Body of pancreas (tissue), 4 donors: Measurements from ENCODE around the gene EHBP1. TPM values are rescaled to one million over a fixed set of nuclear protein-coding genes. Genes with fewer than 3 reads are reported as not detected.

Experiments used
- ATAC-seq: fragments of 150-250 bp; one replicate; pipeline ENCODE4 v1.9.1; 2016
- DNase-seq, 4 donors: peaks; one replicate each; pipeline ENCODE4 v3.0.0-alpha.2; 2019
- H3K27ac ChIP-seq, 4 donors: fragments of 200-600 bp; sonication (generic); 1 replicate in 3 of 4; 2 replicates in 1 of 4; pipeline versions ENCODE4 v1.5.1 to v1.6.1; 2016 to 2019; ENCODE audit warnings: mild to moderate bottlenecking in 1 of 4, mixed read lengths in 1 of 4, moderate library complexity in 1 of 4
- H3K27me3 ChIP-seq, 2 donors: fragments of 200-600 bp; sonication (generic); one replicate each; pipeline ENCODE4 v1.6.0; 2016; ENCODE audit warnings: mild to moderate bottlenecking in 1 of 2
- H3K36me3 ChIP-seq, 2 donors: fragments of 200-600 bp; sonication (generic); replicated peaks in 1 of 2; 2 replicates each; pipeline ENCODE4 v1.5.1; 2016; ENCODE audit warnings: low read depth in 2 of 2; ENCODE audit not compliant: insufficient read depth in 1 of 2
- H3K4me1 ChIP-seq: fragments of 200-600 bp; sonication (generic); one replicate; pipeline ENCODE4 v1.6.0; 2016
- H3K4me3 ChIP-seq, 2 donors: fragments of 200-600 bp; sonication (generic); 1 replicate in 1 of 2; 2 replicates in 1 of 2; pipeline ENCODE4 v1.5.1; 2016 to 2019
- H3K9me3 ChIP-seq, 3 donors: fragments of 200-600 bp; sonication (generic); 1 replicate in 2 of 3; 2 replicates in 1 of 3; pipeline ENCODE4 v1.5.1; 2016
- POLR2A ChIP-seq, 3 donors: fragments of 450-650 bp; IDR thresholded peaks; one replicate each; pipeline ENCODE4 v1.6.1; 2016; ENCODE audit warnings: antibody characterized with exemption in 3 of 3, mild to moderate bottlenecking in 2 of 3
- WGBS, 2 donors: methylation state at CpG; one replicate each; pipeline ENCODE4 v1.1.5; 2017; 5-methylcytosine and 5-hydroxymethylcytosine counted together
- intact Hi-C: fragments of 100-400 bp; cut with DNase I; formaldehyde crosslinking; loops from one replicate; pipeline ENCODE4 v1.15.1; 2023
- total RNA-seq, 2 donors: library from RNA; depleted of rRNA; stranded (reverse); fragments of >200 nt; gene quantifications; one replicate each; pipeline ENCODE4 v1.1.0, GENCODE V29; 2016
- TF ChIP-seq, protein P1 (sequence below), 7 experiments: fragments of 450-650 bp in 4 of 7; fragments of 200-600 bp in 3 of 7; sonication (generic) in 3 of 7; IDR thresholded peaks; one replicate each; pipeline ENCODE4 v1.5.1; 2016 to 2019; ENCODE audit warnings: antibody characterized with exemption in 7 of 7

EHBP1 gene
- total RNA-seq, 2 donors from 2014 or later: 43.6 to 45.8 TPM

DNA sequence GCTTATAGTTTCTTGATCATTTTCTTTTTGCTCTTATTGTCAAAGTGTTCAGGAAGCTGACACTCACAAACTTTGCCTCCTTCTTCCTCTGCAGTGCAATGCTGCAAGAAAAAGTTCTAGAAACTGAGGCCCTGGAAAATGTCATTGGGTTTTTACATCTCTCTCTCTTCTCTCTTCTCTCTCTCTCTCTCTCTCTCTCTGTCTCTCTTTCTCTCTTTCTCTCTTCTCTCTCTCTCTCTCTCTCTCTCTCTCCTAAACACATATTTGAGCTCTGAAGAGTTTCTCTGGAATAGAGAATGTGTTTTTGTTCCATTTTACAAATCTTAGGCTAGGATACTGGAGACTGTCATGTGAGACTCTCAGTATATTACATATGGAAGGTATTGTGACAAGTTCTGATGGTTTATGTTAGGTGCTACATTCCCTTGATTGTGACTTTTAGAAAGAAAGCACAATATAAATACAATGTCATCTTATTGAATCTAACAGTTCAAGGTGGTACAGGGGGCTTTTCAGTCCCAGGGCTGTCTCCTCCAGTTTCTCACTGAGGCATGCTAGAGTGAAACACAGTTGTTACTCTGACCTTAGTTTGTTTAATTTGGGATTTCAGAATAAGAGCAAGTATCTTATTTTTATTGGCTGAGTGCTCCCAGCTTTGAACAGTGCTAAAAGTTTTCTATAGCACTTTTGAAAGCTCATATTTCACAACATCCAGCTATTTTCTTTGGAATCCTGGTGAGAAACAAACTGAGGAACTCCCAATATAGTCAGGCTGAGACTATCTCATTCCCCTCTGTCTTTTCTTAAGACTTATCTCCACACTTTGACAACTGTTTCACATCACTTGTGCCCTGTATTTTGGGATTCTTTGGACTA lies 41.4 kb upstream of the EHBP1 start:
- ATAC-seq (peak; percentile 55), DNase-seq (no peak)
- no peak for TF ChIP-seq POLR2A (IDR thresholded peaks at IDR 0.05)
- TF ChIP-seq, protein P1, sequence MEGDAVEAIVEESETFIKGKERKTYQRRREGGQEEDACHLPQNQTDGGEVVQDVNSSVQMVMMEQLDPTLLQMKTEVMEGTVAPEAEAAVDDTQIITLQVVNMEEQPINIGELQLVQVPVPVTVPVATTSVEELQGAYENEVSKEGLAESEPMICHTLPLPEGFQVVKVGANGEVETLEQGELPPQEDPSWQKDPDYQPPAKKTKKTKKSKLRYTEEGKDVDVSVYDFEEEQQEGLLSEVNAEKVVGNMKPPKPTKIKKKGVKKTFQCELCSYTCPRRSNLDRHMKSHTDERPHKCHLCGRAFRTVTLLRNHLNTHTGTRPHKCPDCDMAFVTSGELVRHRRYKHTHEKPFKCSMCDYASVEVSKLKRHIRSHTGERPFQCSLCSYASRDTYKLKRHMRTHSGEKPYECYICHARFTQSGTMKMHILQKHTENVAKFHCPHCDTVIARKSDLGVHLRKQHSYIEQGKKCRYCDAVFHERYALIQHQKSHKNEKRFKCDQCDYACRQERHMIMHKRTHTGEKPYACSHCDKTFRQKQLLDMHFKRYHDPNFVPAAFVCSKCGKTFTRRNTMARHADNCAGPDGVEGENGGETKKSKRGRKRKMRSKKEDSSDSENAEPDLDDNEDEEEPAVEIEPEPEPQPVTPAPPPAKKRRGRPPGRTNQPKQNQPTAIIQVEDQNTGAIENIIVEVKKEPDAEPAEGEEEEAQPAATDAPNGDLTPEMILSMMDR (IDR thresholded peaks at IDR 0.05): no peak
- no peaks in the 10 kb centered on the region for H3K4me1 ChIP-seq
- intact Hi-C loops: no loop called here
- H3K27ac ChIP-seq: no peak overlapping the region
- no peaks in the 10 kb centered on the region for H3K27me3 ChIP-seq
- no peaks in the 10 kb centered on the region for H3K36me3 ChIP-seq
- H3K9me3 ChIP-seq: no peaks in the 10 kb centered on the region
- no peak overlapping the region for H3K4me3 ChIP-seq

DNA sequence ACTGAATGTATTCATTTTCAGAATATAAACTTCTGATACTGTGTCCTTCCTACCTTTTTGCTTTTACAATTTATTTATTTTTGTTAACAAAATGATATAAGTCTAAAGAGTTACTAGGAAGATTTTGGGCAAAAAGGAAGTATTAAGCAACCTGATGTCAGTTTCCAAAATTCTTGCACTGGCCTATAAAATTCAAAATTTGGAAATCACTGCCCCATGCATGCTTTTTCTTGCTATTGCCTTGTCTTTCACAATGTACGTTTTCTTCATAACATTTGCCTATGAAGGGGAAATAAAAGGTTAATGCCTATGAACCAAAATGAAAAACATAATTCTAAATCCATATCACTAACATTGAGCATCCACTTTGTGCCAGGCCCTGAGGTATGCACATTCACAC lies 40.1 kb upstream of the EHBP1 start:
- Histone ChIP-seq H3K36me3 (no peaks in the 10 kb centered on the region), H3K4me1 (no peaks in the 10 kb centered on the region), H3K27me3 (no peaks in the 10 kb centered on the region), H3K27ac (no peak overlapping the region), H3K4me3 (no peak overlapping the region), H3K9me3 (no peaks in the 10 kb centered on the region)
- ATAC-seq (no peak), DNase-seq (no peak)
- intact Hi-C loops: no loop called here
- WGBS, 2 donors: 66 to 80% methylated on average over 1 of the region's 1 CpG
- TF ChIP-seq POLR2A (IDR thresholded peaks at IDR 0.05): no peak
- TF ChIP-seq, protein P1 (IDR thresholded peaks at IDR 0.05): no peak

DNA sequence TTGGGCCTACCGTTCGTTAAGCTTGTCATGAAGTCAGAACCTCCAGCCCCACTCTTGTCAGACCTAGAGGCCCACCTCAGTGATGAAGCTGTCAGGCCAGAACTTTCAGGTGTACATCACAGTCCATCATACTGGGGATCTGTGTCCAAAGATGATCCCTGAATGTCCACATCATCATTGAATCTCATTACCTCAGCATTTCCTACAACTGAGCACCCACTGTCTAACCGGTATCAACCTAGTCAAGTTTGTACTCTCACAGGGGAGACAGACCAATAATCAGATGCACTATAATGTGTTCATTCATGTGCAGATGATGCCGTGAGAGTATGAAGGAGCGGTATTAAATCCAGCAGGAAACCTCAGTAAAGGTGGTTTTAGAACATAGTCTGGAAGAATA lies 36.3 kb upstream of the EHBP1 start:
- intact Hi-C loops: no loop called here
- Histone ChIP-seq H3K27ac (no peak overlapping the region), H3K9me3 (no peaks in the 10 kb centered on the region), H3K36me3 (no peaks in the 10 kb centered on the region), H3K4me3 (no peak overlapping the region), H3K4me1 (peaks cover 15% of the 10 kb centered on the region), H3K27me3 (no peaks in the 10 kb centered on the region)
- ATAC-seq (no peak), DNase-seq (no peak)
- TF ChIP-seq POLR2A (IDR thresholded peaks at IDR 0.05): no peak
- TF ChIP-seq, protein P1 (IDR thresholded peaks at IDR 0.05): no peak
- 71 to 77% methylated on average over 5 of the region's 5 CpGs for WGBS, 2 donors

- Histone ChIP-seq H3K36me3 (no peaks in the 10 kb centered on the region), H3K4me1 (peaks cover 15% of the 10 kb centered on the region), H3K27ac (peak overlapping the region in 2 of 4 donors; percentile 32 to 35), H3K9me3 (no peaks in the 10 kb centered on the region), H3K27me3 (no peaks in the 10 kb centered on the region), H3K4me3 (no peak overlapping the region)
- intact Hi-C loops: no loop called here
- TF ChIP-seq, protein P1 (IDR thresholded peaks at IDR 0.05): no peak
- no peak for TF ChIP-seq POLR2A (IDR thresholded peaks at IDR 0.05)
- peak; percentile 76 for ATAC-seq
- WGBS, 2 donors: 61 to 75% methylated on average over 1 of the region's 1 CpG
- DNase-seq: peak in 2 of 4 donors; percentile 16 to 26
Observed at GRCh38 chr2:62672601-62673000, 32.9 kb upstream of the EHBP1 start.

GRCh38 chr2:62675062-62675461 lies 30.5 kb upstream of the EHBP1 start:
- TF ChIP-seq, protein P1 (IDR thresholded peaks at IDR 0.05): no peak
- no peak for TF ChIP-seq POLR2A (IDR thresholded peaks at IDR 0.05)
- no peaks in the 10 kb centered on the region for H3K9me3 ChIP-seq
- ATAC-seq (no peak), DNase-seq (no peak)
- H3K27me3 ChIP-seq: no peaks in the 10 kb centered on the region
- intact Hi-C loops: no loop called here
- H3K36me3 ChIP-seq: no peaks in the 10 kb centered on the region
- H3K4me1 ChIP-seq: peaks cover 15% of the 10 kb centered on the region
- H3K27ac ChIP-seq: no peak overlapping the region
- H3K4me3 ChIP-seq: no peak overlapping the region
